ENCODE measurements around the gene HIP1R.

GRCh38 chr12:122813310-122813713 is 21.9 kb upstream of the HIP1R start:
- TF ChIP-seq CTCF (IDR thresholded peaks at IDR 0.05): no peak
- no peak for TF ChIP-seq POLR2AphosphoS5 (IDR thresholded peaks at IDR 0.05)
- TF ChIP-seq EP300 (IDR thresholded peaks at IDR 0.05): no peak
- no peak for TF ChIP-seq POLR2A (IDR thresholded peaks at IDR 0.05)

Data from upper lobe of left lung (tissue), 4 donors.